Measurements from ENCODE around the gene HGS. TPM values are rescaled to one million over a fixed set of nuclear protein-coding genes. Genes with fewer than 3 reads are reported as not detected.

The HGS gene
- total and polyA plus RNA-seq, 2 of the 13 experiments (the other 11 are each of a cell fraction or from before 2014, with no cell fraction given), result 73.3 to 78.1 TPM

DNA sequence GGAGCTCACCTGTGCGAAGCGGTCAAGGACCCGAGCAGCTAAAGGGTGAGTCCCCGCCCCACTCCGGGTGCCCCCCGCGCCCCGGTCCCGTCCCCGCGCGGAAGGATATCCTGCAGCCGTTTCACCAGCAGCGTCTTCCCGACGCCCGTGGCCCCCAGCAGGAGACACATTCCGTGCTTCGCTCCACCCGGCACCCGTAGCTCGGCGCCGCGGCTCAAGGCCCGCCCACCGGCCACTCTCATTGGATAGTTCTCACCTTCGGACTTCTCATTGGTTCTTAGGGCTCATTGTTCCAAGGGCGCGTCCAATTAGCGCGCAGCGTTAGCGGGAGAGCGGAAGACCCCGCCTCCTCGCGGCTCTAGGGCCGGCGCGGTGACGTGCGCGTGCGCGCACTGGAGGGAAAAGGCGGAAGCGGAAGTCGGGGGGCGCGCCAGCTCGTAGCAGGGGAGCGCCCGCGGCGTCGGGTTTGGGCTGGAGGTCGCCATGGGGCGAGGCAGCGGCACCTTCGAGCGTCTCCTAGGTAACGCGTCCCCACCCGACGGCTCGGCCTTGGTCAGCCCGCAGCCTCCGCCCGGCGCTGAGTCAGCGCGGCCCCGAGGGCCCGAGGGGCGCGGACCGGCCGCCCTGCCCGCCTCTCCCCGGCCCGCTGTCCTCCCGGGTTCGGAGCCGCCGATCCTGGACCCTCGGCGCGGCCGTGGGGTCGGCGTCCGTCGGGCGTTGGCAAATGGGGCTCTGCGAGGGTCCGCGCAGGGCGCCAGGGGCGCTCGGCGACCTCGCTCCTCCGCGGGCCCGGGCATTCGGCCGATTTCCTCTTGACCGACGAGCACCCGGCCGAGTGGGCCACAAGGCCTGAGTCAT is at the start of gene HGS, which contains the start of gene ARL16 (continued):
- TF ChIP-seq SRY (CRISPR knock-in tag; IDR thresholded peaks at IDR 0.05) (peak; percentile 61; the same call in 1 of the 2 replicates), ZNF768 (CRISPR knock-in tag; IDR thresholded peaks at IDR 0.05) (peak; percentile 64), HNRNPLL (IDR thresholded peaks at IDR 0.05; ENCODE audit: low read depth, low read length, poor library complexity, severe bottlenecking) (peak; percentile 65), ESRRA (CRISPR knock-in tag; IDR thresholded peaks at IDR 0.05; ENCODE audit: low read depth) (0 out of 2 replicates have a peak, but pooled peaks have one; percentile 38), ZFYVE20 (CRISPR knock-in tag; IDR thresholded peaks at IDR 0.05; ENCODE audit: borderline replicate concordance, low read depth) (no peak), EZH2 (conservative IDR thresholded peaks at IDR 0.05; ENCODE audit: low read depth, low read length) (no peak), SRSF4 (IDR thresholded peaks at IDR 0.05; ENCODE audit: low read depth, low read length, poor library complexity, severe bottlenecking) (no peak), CC2D1A (CRISPR knock-in tag; IDR thresholded peaks at IDR 0.05) (no peak), ZNF547 (CRISPR knock-in tag; IDR thresholded peaks at IDR 0.05) (no peak), ZNF264 (CRISPR knock-in tag; IDR thresholded peaks at IDR 0.05) (no peak; the same call in 1 of the 2 replicates), MIER3 (CRISPR knock-in tag; IDR thresholded peaks at IDR 0.05; ENCODE audit: borderline replicate concordance) (peak; percentile 89; the same call in 1 of the 2 replicates), RFX1 (IDR thresholded peaks at IDR 0.05) (peak; percentile 66; the same call in 1 of the 2 replicates), TOPORS (CRISPR knock-in tag; IDR thresholded peaks at IDR 0.05) (no peak), ISX (CRISPR knock-in tag; conservative IDR thresholded peaks at IDR 0.05) (0 out of 2 replicates have a peak, but pooled peaks have one; percentile 62), ZNF883 (CRISPR knock-in tag; IDR thresholded peaks at IDR 0.05; ENCODE audit: not compliant biosample characterization) (peak; percentile 63), CEBPG (CRISPR knock-in tag; IDR thresholded peaks at IDR 0.05) (peak; percentile 5; the same call in 1 of the 2 replicates), ZNF446 (CRISPR knock-in tag; IDR thresholded peaks at IDR 0.05) (peak; percentile 86; the same call in 1 of the 2 replicates)
- TF ChIP-seq, protein P1, sequence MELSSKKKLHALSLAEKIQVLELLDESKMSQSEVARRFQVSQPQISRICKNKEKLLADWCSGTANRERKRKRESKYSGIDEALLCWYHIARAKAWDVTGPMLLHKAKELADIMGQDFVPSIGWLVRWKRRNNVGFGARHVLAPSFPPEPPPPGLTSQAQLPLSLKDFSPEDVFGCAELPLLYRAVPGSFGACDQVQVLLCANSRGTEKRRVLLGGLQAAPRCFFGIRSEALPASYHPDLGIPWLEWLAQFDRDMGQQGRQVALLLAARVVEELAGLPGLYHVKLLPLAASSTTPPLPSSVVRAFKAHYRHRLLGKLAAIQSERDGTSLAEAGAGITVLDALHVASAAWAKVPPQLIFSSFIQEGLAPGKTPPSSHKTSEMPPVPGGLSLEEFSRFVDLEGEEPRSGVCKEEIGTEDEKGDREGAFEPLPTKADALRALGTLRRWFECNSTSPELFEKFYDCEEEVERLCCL (CRISPR knock-in tag; IDR thresholded peaks at IDR 0.05; ENCODE audit: borderline replicate concordance), result no peak
- TF ChIP-seq, protein P2, sequence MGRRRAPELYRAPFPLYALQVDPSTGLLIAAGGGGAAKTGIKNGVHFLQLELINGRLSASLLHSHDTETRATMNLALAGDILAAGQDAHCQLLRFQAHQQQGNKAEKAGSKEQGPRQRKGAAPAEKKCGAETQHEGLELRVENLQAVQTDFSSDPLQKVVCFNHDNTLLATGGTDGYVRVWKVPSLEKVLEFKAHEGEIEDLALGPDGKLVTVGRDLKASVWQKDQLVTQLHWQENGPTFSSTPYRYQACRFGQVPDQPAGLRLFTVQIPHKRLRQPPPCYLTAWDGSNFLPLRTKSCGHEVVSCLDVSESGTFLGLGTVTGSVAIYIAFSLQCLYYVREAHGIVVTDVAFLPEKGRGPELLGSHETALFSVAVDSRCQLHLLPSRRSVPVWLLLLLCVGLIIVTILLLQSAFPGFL (CRISPR knock-in tag; IDR thresholded peaks at IDR 0.05), result 0 out of 2 replicates have a peak, but pooled peaks have one; percentile 70
- TF ChIP-seq, protein P3, sequence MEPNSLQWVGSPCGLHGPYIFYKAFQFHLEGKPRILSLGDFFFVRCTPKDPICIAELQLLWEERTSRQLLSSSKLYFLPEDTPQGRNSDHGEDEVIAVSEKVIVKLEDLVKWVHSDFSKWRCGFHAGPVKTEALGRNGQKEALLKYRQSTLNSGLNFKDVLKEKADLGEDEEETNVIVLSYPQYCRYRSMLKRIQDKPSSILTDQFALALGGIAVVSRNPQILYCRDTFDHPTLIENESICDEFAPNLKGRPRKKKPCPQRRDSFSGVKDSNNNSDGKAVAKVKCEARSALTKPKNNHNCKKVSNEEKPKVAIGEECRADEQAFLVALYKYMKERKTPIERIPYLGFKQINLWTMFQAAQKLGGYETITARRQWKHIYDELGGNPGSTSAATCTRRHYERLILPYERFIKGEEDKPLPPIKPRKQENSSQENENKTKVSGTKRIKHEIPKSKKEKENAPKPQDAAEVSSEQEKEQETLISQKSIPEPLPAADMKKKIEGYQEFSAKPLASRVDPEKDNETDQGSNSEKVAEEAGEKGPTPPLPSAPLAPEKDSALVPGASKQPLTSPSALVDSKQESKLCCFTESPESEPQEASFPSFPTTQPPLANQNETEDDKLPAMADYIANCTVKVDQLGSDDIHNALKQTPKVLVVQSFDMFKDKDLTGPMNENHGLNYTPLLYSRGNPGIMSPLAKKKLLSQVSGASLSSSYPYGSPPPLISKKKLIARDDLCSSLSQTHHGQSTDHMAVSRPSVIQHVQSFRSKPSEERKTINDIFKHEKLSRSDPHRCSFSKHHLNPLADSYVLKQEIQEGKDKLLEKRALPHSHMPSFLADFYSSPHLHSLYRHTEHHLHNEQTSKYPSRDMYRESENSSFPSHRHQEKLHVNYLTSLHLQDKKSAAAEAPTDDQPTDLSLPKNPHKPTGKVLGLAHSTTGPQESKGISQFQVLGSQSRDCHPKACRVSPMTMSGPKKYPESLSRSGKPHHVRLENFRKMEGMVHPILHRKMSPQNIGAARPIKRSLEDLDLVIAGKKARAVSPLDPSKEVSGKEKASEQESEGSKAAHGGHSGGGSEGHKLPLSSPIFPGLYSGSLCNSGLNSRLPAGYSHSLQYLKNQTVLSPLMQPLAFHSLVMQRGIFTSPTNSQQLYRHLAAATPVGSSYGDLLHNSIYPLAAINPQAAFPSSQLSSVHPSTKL (CRISPR knock-in tag; IDR thresholded peaks at IDR 0.05), result no peak; the same call in 1 of the 2 replicates
- TF ChIP-seq, protein P4, sequence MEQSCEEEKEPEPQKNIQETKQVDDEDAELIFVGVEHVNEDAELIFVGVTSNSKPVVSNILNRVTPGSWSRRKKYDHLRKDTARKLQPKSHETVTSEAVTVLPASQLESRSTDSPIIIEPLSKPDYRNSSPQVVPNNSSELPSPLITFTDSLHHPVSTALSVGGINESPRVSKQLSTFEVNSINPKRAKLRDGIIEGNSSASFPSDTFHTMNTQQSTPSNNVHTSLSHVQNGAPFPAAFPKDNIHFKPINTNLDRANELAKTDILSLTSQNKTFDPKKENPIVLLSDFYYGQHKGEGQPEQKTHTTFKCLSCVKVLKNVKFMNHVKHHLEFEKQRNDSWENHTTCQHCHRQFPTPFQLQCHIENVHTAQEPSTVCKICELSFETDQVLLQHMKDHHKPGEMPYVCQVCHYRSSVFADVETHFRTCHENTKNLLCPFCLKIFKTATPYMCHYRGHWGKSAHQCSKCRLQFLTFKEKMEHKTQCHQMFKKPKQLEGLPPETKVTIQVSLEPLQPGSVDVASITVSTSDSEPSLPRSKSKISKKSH (CRISPR knock-in tag; IDR thresholded peaks at IDR 0.05; ENCODE audit: borderline replicate concordance), result no peak; the same call in 1 of the 2 replicates
